IgD-negative memory B cell (primary cell): Measurements from ENCODE around the gene RBM18. TPM values are rescaled to one million over a fixed set of nuclear protein-coding genes. Genes with fewer than 3 reads are reported as not detected.

Source experiments
- H3K27ac Mint-ChIP-seq, 3 donors: one replicate each; pipeline ENCODE4 v1.8.0; 2020 to 2022; ENCODE audit warnings: mild to moderate bottlenecking in 3 of 3, mixed read lengths in 3 of 3, moderate library complexity in 1 of 3
- H3K27me3 Mint-ChIP-seq: one replicate; pipeline ENCODE4 v1.8.0; 2021; ENCODE audit warnings: mixed read lengths
- H3K36me3 Mint-ChIP-seq: one replicate; pipeline ENCODE4 v1.8.0; 2020; ENCODE audit warnings: mild to moderate bottlenecking, mixed read lengths
- H3K4me1 Mint-ChIP-seq, 3 donors: one replicate each; pipeline ENCODE4 v1.8.0; 2020 to 2022; ENCODE audit warnings: mixed read lengths in 3 of 3, mild to moderate bottlenecking in 1 of 3
- H3K4me3 Mint-ChIP-seq, 4 donors: one replicate each; pipeline ENCODE4 v1.8.0; 2020 to 2022; ENCODE audit warnings: mild to moderate bottlenecking in 4 of 4, mixed read lengths in 4 of 4, moderate library complexity in 3 of 4
- H3K9me3 Mint-ChIP-seq, 3 donors: one replicate each; pipeline ENCODE4 v1.8.0; 2020 to 2021; ENCODE audit warnings: mixed read lengths in 3 of 3, mild to moderate bottlenecking in 1 of 3
- polyA plus RNA-seq: library from polyadenylated mRNA; unstranded; fragments of 300-500 nt; fragmentation: Illumina TruSeq; gene quantifications from one replicate; pipeline ENCODE4 v1.2.3, GENCODE V29; 2021

Gene RBM18
- polyA plus RNA-seq, 1 donor from 2014 or later: 19.0 TPM

DNA sequence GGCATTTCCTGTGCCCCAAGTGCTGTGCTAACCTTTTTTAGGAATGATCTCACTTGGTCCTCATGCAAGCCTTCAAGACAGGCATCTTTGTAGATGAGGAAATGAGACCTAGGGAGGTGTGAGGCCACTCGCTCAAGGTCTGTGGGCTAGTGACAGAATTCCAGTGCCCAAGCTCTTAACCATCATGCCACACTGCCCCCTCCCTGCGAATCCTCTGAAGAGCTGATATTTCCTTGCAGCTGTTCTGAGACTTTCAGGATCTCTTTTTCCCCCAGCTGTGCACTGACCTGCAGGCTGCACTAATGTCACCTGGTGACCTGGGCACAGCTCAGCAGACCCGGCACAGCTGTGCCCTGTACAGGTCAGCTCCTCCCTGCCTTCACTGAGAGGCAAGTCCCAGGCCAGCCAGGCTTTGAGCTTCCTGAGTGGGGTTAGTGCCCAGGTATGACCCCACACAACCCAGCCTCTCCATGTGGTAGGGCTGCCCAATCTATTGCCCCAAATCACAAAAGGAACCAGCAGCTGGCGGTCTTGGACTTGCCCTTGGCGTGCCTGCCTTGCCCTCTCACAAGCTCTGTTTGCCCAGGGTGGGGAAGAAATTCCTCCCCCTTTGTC lies 72.3 kb downstream of the RBM18 start:
- peaks cover 0 to 4% (median 0%) of the 10 kb centered on the region in 3 donors for H3K4me1 Mint-ChIP-seq
- H3K9me3 Mint-ChIP-seq: no peaks in the 10 kb centered on the region
- H3K27me3 Mint-ChIP-seq: peaks cover 5% of the 10 kb centered on the region
- H3K4me3 Mint-ChIP-seq: no peak overlapping the region
- H3K27ac Mint-ChIP-seq: no peak overlapping the region
- no peaks in the 10 kb centered on the region for H3K36me3 Mint-ChIP-seq

DNA sequence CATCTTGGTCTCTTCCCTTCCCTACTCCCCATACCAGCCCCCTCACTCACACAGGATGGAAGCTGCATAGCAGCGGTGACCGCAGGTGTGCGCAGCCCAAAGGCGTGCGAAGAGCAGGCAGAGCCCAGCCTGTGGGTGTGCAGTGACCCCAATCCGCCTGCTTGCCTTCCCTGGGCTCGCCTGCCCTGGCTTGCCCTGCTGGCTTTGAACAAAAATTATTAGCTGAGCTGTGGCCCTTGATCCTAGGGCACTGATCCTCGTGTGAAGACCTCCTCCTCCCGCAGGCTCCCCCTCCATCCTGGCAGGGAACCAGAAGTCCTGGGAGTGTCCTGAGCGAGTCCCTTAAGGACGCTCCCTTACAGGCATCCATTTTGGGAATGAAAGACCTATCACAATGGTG lies 73.1 kb downstream of the RBM18 start:
- peaks cover 5% of the 10 kb centered on the region for H3K27me3 Mint-ChIP-seq

DNA sequence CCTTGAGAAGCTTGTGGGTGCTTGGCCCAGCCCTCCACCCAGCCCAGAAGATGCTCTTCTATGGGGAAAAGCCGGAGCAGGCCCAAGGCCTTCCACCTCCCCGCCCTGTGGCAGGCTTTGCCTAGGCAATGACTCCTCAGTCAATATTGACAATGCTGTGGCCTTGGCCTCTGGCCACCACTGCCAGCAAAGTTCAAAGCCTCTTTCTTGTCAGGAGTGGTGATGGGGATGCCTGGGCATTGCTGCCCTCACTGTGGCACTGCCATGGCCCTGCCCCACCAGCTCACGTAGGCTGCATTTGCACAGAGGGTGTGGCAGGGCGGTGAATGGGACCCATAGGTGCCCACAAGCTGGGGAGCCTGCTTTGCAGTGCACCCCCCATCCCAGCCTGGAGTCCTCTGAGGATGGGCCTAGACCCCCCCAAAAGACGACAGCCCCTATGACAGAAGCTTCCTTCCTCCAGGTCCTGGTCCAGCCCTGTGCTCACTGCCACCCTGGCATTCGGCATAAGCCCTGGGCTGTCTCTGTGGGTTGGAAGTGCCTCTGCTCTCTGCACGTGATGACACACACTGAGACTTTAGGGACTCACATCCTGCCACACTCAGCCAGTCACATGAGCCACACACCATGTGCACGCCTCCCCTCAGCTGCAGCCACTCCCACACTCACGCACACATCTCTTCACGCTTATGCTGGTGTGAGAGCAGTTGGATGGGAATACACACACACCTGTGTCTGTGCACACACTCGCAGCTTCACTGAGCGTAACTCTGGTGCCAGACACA lies 73.9 kb downstream of the RBM18 start:
- no peak overlapping the region for H3K27ac Mint-ChIP-seq

More for the DNA sequence above, 73.1 kb downstream of the RBM18 start:
- Mint-ChIP-seq H3K27ac (no peak overlapping the region), H3K9me3 (no peaks in the 10 kb centered on the region), H3K36me3 (no peaks in the 10 kb centered on the region), H3K4me3 (no peak overlapping the region), H3K4me1 (peaks cover 0 to 4% (median 0%) of the 10 kb centered on the region in 3 donors)

DNA sequence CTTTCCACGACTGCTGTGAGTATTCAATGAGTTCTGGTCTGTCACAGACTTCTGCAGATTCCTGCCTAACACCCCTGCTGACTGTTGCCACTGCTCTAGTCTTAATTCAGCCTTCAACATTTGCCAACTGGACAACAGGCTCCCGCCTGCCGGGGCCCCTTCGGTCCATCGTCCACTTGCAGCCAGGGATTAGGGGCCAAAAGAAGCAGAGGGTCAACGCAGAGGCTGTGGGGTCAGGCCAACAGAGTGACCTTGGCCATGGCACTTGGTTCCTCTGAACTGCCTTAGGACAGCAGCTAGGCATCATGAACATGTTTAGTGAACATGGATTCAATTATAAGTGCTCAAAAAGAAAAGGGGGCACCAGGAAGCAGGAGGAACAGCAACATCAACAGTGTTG lies 76.3 kb downstream of the RBM18 start:
- H3K9me3 Mint-ChIP-seq: no peaks in the 10 kb centered on the region
- H3K4me1 Mint-ChIP-seq: no peaks in the 10 kb centered on the region
- H3K36me3 Mint-ChIP-seq: peaks cover 1% of the 10 kb centered on the region
- H3K27ac Mint-ChIP-seq: no peak overlapping the region
- H3K4me3 Mint-ChIP-seq: no peak overlapping the region
- H3K27me3 Mint-ChIP-seq: peaks cover 5% of the 10 kb centered on the region

More for the DNA sequence above, 73.9 kb downstream of the RBM18 start:
- H3K9me3 Mint-ChIP-seq: no peaks in the 10 kb centered on the region
- H3K4me1 Mint-ChIP-seq: peaks cover 0 to 4% (median 0%) of the 10 kb centered on the region in 3 donors
- H3K36me3 Mint-ChIP-seq: peaks cover 1% of the 10 kb centered on the region
- H3K4me3 Mint-ChIP-seq: no peak overlapping the region
- peaks cover 5% of the 10 kb centered on the region for H3K27me3 Mint-ChIP-seq

Other genes starting within 250 kb of the RBM18 start
- 6.0 TPM for gene TTLL11, start 171.5 kb downstream of the RBM18 start, polyA plus RNA-seq
- gene NDUFA8, start 105.1 kb downstream of the RBM18 start, polyA plus RNA-seq: 73.0 TPM
- not detected for gene MORN5, start 104.9 kb downstream of the RBM18 start, polyA plus RNA-seq
- gene LHX6, start 35.9 kb downstream of the RBM18 start, polyA plus RNA-seq: not detected
- gene MRRF, start within 50 bp of the RBM18 start, polyA plus RNA-seq: 26.2 TPM
- 17.5 TPM for gene PTGS1, start 106.2 kb upstream of the RBM18 start, polyA plus RNA-seq
- not detected for gene OR1J1, start 213.1 kb upstream of the RBM18 start, polyA plus RNA-seq
- gene OR1J2, start 246.0 kb upstream of the RBM18 start, polyA plus RNA-seq: not detected